KOPT-K1 (cell line): ENCODE data around the gene ZNF714.
"Not testable (repeated sequence)": the region's sequence is repeated elsewhere in the genome, so short reads cannot be mapped to it uniquely, and the experiment has no call there.

Experiments
- H3K27ac ChIP-seq: fragments of 200-600 bp; sonication (generic); 2 replicates; pipeline ENCODE4 v1.5.1; 2016; ENCODE audit warnings: antibody characterized with exemption, mild to moderate bottlenecking, low read depth, low read length; ENCODE audit not compliant: poor library complexity, severe bottlenecking
- H3K36me3 ChIP-seq: fragments of 200-600 bp; sonication (generic); 2 replicates; pipeline ENCODE4 v1.5.1; 2017; ENCODE audit warnings: antibody characterized with exemption, mild to moderate bottlenecking, low read length, moderate library complexity; ENCODE audit not compliant: insufficient read depth
- H3K9me3 ChIP-seq: fragments of 200-600 bp; sonication (generic); 2 replicates; pipeline ENCODE4 v1.5.1; 2017; ENCODE audit warnings: antibody characterized with exemption, low read length, mild to moderate bottlenecking; ENCODE audit not compliant: insufficient read depth, poor library complexity, severe bottlenecking

The ZNF714 gene

GRCh38 chr19:21117041-21117907, 35.3 kb downstream of the ZNF714 start:
- Histone ChIP-seq H3K27ac (no peak overlapping the region), H3K36me3 (peaks cover 66% of the 10 kb centered on the region), H3K9me3 (peaks cover 64% of the 10 kb centered on the region)

- H3K36me3 ChIP-seq, result peaks cover 8% of the 10 kb centered on the region
- peaks cover 7% of the 10 kb centered on the region for H3K9me3 ChIP-seq
- H3K27ac ChIP-seq, result no peak overlapping the region
Observed at GRCh38 chr19:21126078-21126477, 44.1 kb downstream of the ZNF714 start.

- Histone ChIP-seq H3K9me3 (peaks cover 7% of the 10 kb centered on the region), H3K36me3 (peaks cover 7% of the 10 kb centered on the region), H3K27ac (no peak overlapping the region)
Observed at GRCh38 chr19:21127001-21127400, 45.0 kb downstream of the ZNF714 start.

GRCh38 chr19:21127898-21128297, 45.9 kb downstream of the ZNF714 start:
- Histone ChIP-seq H3K27ac (no peak overlapping the region), H3K36me3 (no peaks in the 10 kb centered on the region), H3K9me3 (peaks cover 1% of the 10 kb centered on the region)

- no peaks in the 10 kb centered on the region for H3K36me3 ChIP-seq
- H3K27ac ChIP-seq, result no peak overlapping the region
- H3K9me3 ChIP-seq, result no peaks in the 10 kb centered on the region
Observed at GRCh38 chr19:21128901-21129698, 47.1 kb downstream of the ZNF714 start.

- no peak overlapping the region for H3K27ac ChIP-seq
- no peaks in the 10 kb centered on the region for H3K36me3 ChIP-seq
- no peaks in the 10 kb centered on the region for H3K9me3 ChIP-seq
Observed at GRCh38 chr19:21130097-21130775, 48.2 kb downstream of the ZNF714 start.

- no peaks in the 10 kb centered on the region for H3K36me3 ChIP-seq
- no peaks in the 10 kb centered on the region for H3K9me3 ChIP-seq
- no peak overlapping the region for H3K27ac ChIP-seq
Observed at GRCh38 chr19:21133633-21134032, 51.6 kb downstream of the ZNF714 start.

- H3K27ac ChIP-seq, result no peak overlapping the region
- no peaks in the 10 kb centered on the region for H3K9me3 ChIP-seq
- no peaks in the 10 kb centered on the region for H3K36me3 ChIP-seq
Observed at GRCh38 chr19:21134934-21135366, 52.9 kb downstream of the ZNF714 start.

GRCh38 chr19:21135433-21135832, 53.4 kb downstream of the ZNF714 start:
- no peaks in the 10 kb centered on the region for H3K36me3 ChIP-seq

GRCh38 chr19:21138130-21138529, 56.1 kb downstream of the ZNF714 start:
- peaks cover under 1% of the 10 kb centered on the region; the same call in 1 of the 2 replicates for H3K36me3 ChIP-seq
- H3K27ac ChIP-seq, result no peak overlapping the region
- peaks cover 1% of the 10 kb centered on the region for H3K9me3 ChIP-seq

More at GRCh38 chr19:21135433-21135832, 53.4 kb downstream of the ZNF714 start:
- H3K9me3 ChIP-seq, result no peaks in the 10 kb centered on the region
- H3K27ac ChIP-seq, result no peak overlapping the region

- Histone ChIP-seq H3K9me3 (peaks cover 30% of the 10 kb centered on the region), H3K36me3 (peaks cover 29% of the 10 kb centered on the region)
- H3K27ac ChIP-seq, result not testable (repeated sequence)
Observed at GRCh38 chr19:21141006-21141405, 59.0 kb downstream of the ZNF714 start.

- H3K27ac ChIP-seq, result peak within 1 kb of the TSS; percentile 86
- H3K36me3 ChIP-seq, result peaks cover 38% of the 10 kb centered on the region
- H3K9me3 ChIP-seq, result peaks cover 39% of the 10 kb centered on the region
Observed at GRCh38 chr19:21141787-21142464, 59.9 kb downstream of the ZNF714 start, which contains the start of gene ZNF431. Gene ZNF431, plus strand, starts transcription at chr19:21142040. Its CDS starts 144 bp downstream, at chr19:21142184.

GRCh38 chr19:21143428-21143827, 61.4 kb downstream of the ZNF714 start:
- peaks cover 54% of the 10 kb centered on the region for H3K9me3 ChIP-seq
- H3K27ac ChIP-seq, result no peak overlapping the region
- peaks cover 53% of the 10 kb centered on the region for H3K36me3 ChIP-seq

GRCh38 chr19:21143854-21144253, 61.9 kb downstream of the ZNF714 start:
- no peak overlapping the region for H3K27ac ChIP-seq
- H3K36me3 ChIP-seq, result peaks cover 57% of the 10 kb centered on the region
- H3K9me3 ChIP-seq, result peaks cover 59% of the 10 kb centered on the region
